NCI-H345 (cell line): ENCODE results near the gene ADAM12.

Source experiments
- DNase-seq: peaks from one replicate; lab custom pipeline; 2025; lab: John Stamatoyannopoulos, UW

Gene ADAM12

GRCh38 chr10:126210051-126210651 is 178.1 kb downstream of the ADAM12 start:
- DNase-seq = no peak

- DNase-seq = no peak
Observed at GRCh38 chr10:126209451-126209850, 178.8 kb downstream of the ADAM12 start.

GRCh38 chr10:126208726-126209302 is 179.5 kb downstream of the ADAM12 start:
- DNase-seq = no peak

GRCh38 chr10:126207851-126208250 is 180.4 kb downstream of the ADAM12 start:
- no peak for DNase-seq

- DNase-seq = no peak
Observed at GRCh38 chr10:126207313-126207771, 180.9 kb downstream of the ADAM12 start.

- DNase-seq = no peak
Observed at GRCh38 chr10:126205486-126206205, 182.6 kb downstream of the ADAM12 start.

- no peak for DNase-seq
Observed at GRCh38 chr10:126204320-126204719, 184.0 kb downstream of the ADAM12 start.

- DNase-seq = no peak
Observed at GRCh38 chr10:126203746-126204145, 184.5 kb downstream of the ADAM12 start.

- no peak for DNase-seq
Observed at GRCh38 chr10:126201603-126202002, 186.7 kb downstream of the ADAM12 start.

- no peak for DNase-seq
Observed at GRCh38 chr10:126199221-126199998, 188.9 kb downstream of the ADAM12 start.

- no peak for DNase-seq
Observed at GRCh38 chr10:126198681-126199080, 189.6 kb downstream of the ADAM12 start.

GRCh38 chr10:126197036-126197543 is 191.2 kb downstream of the ADAM12 start:
- no peak for DNase-seq

GRCh38 chr10:126196281-126196680 is 192.0 kb downstream of the ADAM12 start:
- no peak for DNase-seq

GRCh38 chr10:126191192-126191591 is 197.1 kb downstream of the ADAM12 start:
- DNase-seq = no peak

- DNase-seq = no peak
Observed at GRCh38 chr10:126188679-126189200, 199.5 kb downstream of the ADAM12 start.

- no peak for DNase-seq
Observed at GRCh38 chr10:126187399-126187798, 200.9 kb downstream of the ADAM12 start.

GRCh38 chr10:126186766-126187165 is 201.5 kb downstream of the ADAM12 start:
- no peak for DNase-seq

- no peak for DNase-seq
Observed at GRCh38 chr10:126185676-126186447, 202.4 kb downstream of the ADAM12 start.

- DNase-seq = no peak
Observed at GRCh38 chr10:126181626-126182025, 206.7 kb downstream of the ADAM12 start.

- DNase-seq = no peak
Observed at GRCh38 chr10:126179637-126180036, 208.6 kb downstream of the ADAM12 start.

- DNase-seq = no peak
Observed at GRCh38 chr10:126177417-126178030, 210.8 kb downstream of the ADAM12 start.
